OCI-LY7 (cell line): ENCODE measurements around the gene DCC.

Experiments used
- EZH2phosphoT487 ChIP-seq: fragments of 200-600 bp; sonication (generic); IDR thresholded peaks from 2 replicates; pipeline ENCODE4 v1.6.1; 2018; ENCODE audit warnings: low read depth, borderline replicate concordance, mild to moderate bottlenecking, mixed run types, antibody characterized with exemption, low read length, moderate library complexity, mixed read lengths
- TF ChIP-seq, protein P1 (sequence below): fragments of 200-600 bp; sonication (generic); conservative IDR thresholded peaks from 2 replicates; pipeline ENCODE4 v1.5.1; 2014; ENCODE audit warnings: mild to moderate bottlenecking, antibody characterized with exemption, low read length, moderate library complexity, mixed read lengths

DNA sequence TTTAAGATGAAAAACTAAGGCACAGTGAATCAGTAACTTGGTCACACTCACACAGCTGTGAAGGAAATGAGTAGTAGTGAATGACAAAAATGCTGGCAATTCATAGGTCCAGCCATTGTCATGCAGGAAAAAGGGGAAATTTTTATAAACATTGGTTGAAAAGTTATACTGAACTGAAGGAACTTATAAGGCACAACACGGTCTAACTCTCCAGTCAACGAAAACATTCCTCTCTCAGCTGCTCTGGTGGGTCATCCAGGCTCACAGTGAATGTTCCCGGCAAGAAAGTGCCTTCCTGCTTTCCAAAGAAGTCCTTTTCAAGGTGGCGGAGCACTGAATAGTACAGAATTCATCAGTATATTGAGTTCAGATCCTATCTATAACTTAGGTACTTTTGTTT, 476.1 kb downstream of the DCC start:
- TF ChIP-seq, protein P1, sequence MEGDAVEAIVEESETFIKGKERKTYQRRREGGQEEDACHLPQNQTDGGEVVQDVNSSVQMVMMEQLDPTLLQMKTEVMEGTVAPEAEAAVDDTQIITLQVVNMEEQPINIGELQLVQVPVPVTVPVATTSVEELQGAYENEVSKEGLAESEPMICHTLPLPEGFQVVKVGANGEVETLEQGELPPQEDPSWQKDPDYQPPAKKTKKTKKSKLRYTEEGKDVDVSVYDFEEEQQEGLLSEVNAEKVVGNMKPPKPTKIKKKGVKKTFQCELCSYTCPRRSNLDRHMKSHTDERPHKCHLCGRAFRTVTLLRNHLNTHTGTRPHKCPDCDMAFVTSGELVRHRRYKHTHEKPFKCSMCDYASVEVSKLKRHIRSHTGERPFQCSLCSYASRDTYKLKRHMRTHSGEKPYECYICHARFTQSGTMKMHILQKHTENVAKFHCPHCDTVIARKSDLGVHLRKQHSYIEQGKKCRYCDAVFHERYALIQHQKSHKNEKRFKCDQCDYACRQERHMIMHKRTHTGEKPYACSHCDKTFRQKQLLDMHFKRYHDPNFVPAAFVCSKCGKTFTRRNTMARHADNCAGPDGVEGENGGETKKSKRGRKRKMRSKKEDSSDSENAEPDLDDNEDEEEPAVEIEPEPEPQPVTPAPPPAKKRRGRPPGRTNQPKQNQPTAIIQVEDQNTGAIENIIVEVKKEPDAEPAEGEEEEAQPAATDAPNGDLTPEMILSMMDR = no peak
- no peak for TF ChIP-seq EZH2phosphoT487
